ENCODE measurements around the gene KRTAP10-2.
"Not testable (repeated sequence)": the region's sequence is repeated elsewhere in the genome, so short reads cannot be mapped to it uniquely, and the experiment has no call there.

KRTAP10-2 gene

DNA sequence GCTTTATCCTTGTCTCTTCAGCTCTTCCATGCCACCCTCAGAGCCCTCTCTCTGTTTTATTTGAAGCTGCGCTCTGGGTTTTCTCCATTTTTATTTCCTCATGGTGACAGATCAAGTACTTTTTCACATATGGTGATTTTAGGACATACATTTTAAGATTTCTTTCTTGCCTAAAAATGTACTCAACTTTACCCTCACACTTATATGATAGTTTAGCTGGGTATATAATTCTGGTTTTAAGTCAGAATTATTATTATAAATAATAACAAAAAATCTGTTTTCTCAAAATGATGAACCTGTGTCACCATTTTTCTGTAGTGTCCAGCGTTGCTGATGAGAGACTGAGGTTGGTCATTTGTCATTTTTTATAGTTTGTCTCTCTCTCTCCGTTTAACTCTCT lies 29.9 kb upstream of the KRTAP10-2 start:
- TF ChIP-seq, protein P1, sequence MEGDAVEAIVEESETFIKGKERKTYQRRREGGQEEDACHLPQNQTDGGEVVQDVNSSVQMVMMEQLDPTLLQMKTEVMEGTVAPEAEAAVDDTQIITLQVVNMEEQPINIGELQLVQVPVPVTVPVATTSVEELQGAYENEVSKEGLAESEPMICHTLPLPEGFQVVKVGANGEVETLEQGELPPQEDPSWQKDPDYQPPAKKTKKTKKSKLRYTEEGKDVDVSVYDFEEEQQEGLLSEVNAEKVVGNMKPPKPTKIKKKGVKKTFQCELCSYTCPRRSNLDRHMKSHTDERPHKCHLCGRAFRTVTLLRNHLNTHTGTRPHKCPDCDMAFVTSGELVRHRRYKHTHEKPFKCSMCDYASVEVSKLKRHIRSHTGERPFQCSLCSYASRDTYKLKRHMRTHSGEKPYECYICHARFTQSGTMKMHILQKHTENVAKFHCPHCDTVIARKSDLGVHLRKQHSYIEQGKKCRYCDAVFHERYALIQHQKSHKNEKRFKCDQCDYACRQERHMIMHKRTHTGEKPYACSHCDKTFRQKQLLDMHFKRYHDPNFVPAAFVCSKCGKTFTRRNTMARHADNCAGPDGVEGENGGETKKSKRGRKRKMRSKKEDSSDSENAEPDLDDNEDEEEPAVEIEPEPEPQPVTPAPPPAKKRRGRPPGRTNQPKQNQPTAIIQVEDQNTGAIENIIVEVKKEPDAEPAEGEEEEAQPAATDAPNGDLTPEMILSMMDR (IDR thresholded peaks at IDR 0.05; ENCODE audit: extremely low read depth, insufficient read depth, missing control alignments): no peak
- no peak for DNase-seq (ENCODE audit: low spot score)
- in situ Hi-C loops (cut with MboI; ENCODE audit: low pct_unique_long_range_greater_than_20kb, low sequenced_read_pairs, unreplicated experiment): no loop called here

DNA sequence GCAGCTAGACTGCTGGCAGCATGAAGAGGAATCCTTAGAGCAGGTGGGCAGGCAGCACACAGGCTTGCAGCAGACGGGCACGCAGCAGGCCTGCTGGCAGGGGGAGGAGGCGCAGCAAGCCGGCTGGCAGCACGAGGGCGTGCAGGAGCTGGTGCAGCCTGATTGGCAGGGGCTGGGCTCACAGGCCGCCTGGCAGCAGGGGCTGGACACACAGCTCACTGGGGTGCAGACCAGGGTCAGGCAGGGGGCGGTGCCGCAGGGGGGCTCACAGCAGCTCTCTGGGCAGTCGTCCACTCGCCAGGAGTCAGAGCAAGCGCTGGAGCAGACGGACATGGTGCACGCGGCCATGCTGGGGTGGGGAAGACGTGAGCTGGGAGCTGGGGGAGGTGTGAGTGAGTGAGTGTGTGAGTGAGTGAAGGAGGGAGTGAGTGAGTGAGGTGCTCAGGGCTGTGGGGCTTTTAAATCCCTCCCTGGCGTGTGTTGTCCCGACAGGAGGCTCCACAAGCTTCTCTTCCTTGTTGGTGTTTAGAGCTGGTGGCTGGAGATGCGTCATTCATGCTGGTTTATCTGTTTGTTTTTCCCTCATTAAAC lies 29.0 kb upstream of the KRTAP10-2 start, which contains the start of gene KRTAP10-5:
Gene KRTAP10-5 (minus strand): TSS at position 374 of the 591 bp plus-strand sequence. CDS start 26 bp downstream, at position 348.
- DNase-seq (ENCODE audit: low spot score); in situ Hi-C loops (cut with MboI; ENCODE audit: low pct_unique_long_range_greater_than_20kb, low sequenced_read_pairs, unreplicated experiment): not testable (repeated sequence)

DNA sequence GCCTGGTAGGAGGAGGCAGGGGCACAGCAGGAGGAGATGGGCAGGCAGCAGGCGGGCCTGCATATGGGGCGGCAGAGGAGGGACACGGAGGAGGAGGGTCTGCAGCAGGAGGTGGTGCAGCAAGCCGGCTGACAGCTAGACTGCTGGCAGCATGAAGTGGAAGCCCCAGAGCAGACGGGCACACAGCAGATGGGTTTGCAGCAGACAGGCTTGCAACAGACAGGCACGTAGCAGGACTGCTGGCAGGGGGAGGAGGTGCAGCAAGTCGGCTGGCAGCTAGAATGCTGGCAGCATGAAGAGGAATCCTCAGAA lies 28.5 kb upstream of the KRTAP10-2 start:
- in situ Hi-C loops (cut with MboI; ENCODE audit: low pct_unique_long_range_greater_than_20kb, low sequenced_read_pairs, unreplicated experiment): no loop called here
- TF ChIP-seq, protein P1 (IDR thresholded peaks at IDR 0.05; ENCODE audit: extremely low read depth, insufficient read depth, missing control alignments): no peak
- DNase-seq (ENCODE audit: low spot score): no peak

DNA sequence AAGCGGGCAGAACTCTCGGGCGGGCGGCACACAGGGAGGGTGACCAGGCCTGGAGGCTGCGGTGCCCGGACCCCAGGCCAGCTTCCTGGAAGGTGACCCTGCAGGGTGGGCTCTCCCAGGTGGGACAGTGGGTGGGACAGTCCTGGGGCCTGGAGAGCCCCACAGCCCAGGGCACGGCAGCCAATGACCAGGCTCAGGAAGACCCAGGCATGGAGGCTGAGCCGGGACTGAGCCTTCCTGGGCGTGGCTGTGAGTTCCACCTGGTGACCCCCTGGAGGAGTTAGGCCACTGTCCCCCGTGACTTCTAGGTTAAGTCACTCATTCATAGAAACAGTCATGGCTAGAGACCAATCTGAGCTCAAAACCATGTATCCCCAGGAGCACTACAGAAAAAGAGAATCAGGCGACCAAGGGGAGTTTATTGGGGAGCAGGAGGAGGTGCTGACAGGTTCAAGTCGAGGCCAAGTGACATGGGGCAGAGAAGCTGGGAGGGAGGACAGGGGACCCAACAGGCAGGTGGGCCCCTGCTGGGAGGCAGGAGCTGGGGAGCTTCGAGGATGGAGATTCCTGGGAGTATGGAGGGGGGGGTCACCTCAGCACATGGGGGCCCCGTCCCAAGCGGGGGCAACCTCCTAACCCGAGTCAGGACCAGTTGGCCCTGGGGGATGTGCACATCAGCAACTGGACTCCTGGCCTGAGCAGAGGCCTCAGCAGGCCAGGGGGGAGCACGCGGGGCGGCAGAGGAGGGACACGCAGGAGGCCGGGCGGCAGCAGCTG lies 27.9 kb upstream of the KRTAP10-2 start:
- no peak for DNase-seq (ENCODE audit: low spot score)
- in situ Hi-C loops (cut with MboI; ENCODE audit: low pct_unique_long_range_greater_than_20kb, low sequenced_read_pairs, unreplicated experiment): no loop called here
- TF ChIP-seq, protein P1 (IDR thresholded peaks at IDR 0.05; ENCODE audit: extremely low read depth, insufficient read depth, missing control alignments): no peak

DNA sequence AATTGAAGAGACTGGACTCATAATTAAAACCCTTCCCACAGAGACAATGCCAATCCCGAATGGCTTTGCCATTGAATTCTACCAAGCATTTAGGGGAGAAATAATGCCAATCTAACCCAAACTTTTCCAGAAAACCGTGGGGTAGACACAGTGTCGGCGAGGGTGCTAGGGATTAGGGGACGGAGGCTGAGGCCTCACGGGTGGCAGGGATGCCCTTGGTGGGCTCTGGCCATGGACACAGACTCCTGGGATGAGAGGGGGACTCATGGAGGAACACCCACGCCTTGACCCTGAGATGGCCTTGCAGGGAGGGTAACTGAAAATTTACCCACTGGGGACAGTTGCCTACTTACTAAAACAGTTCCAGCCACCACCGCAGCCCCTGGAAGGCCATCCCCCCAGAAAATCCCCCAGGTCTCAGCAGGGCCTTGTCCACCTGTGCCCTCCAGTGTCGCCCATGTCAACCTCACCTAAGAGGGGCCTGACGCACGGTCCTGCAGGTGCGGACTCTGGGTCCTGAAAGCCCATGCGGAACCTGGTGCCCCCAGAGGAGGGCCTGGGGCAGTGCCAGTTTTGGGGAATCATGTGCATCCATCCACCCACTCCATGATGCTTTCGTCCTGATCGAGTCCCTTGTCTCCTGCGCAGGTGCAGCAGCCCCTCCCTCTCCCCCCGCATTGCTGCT lies 27.2 kb upstream of the KRTAP10-2 start:
- TF ChIP-seq, protein P1 (IDR thresholded peaks at IDR 0.05; ENCODE audit: extremely low read depth, insufficient read depth, missing control alignments): no peak
- in situ Hi-C loops (cut with MboI; ENCODE audit: low pct_unique_long_range_greater_than_20kb, low sequenced_read_pairs, unreplicated experiment): no loop called here
- DNase-seq (ENCODE audit: low spot score): no peak

DNA sequence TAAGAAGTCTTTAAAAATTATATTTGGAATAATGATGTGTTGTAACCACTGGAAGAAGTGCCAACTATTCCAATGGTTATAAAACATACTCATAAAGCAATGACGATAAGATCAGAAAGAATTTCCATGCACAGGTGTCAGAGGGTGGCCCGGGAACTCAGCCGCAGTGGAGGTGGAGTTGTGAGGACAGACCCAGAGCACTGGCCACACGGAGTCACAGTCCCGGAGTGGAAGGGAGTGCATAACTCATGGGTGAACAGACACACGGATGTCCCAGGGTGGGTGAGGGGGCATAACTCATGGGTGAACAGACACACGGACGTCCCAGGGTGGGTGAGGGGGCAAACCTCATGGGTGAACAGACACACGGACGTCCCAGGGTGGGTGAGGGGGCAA lies 24.7 kb upstream of the KRTAP10-2 start:
- TF ChIP-seq, protein P1 (IDR thresholded peaks at IDR 0.05; ENCODE audit: extremely low read depth, insufficient read depth, missing control alignments): no peak
- in situ Hi-C loops (cut with MboI; ENCODE audit: low pct_unique_long_range_greater_than_20kb, low sequenced_read_pairs, unreplicated experiment): no loop called here
- DNase-seq (ENCODE audit: low spot score): no peak

Data from GM13977 (cell line).